HepG2 (cell line): ENCODE measurements around the gene FAM3B.

Source experiments
- CREB1 ChIP-seq, 2 experiments: fragments of 450-650 bp in 1 of 2; IDR thresholded peaks; 2 replicates each; pipeline ENCODE4 v1.6.1; 2016 to 2017; ENCODE audit warnings: control low read depth in 1 of 2, mild to moderate bottlenecking in 1 of 2, missing compliant biosample characterization in 1 of 2, missing genetic modification characterization in 1 of 2
- FOXA1 ChIP-seq, 2 experiments: fragments of 450-650 bp in 1 of 2; sonication (generic) in 1 of 2; formaldehyde crosslinking in 1 of 2; IDR thresholded peaks; 2 replicates each; pipeline versions ENCODE4 v1.4.0 to v1.6.1; 2016 to 2020; ENCODE audit warnings: missing genetic modification reagents in 1 of 2
- HIVEP1 ChIP-seq: sonication (generic); formaldehyde crosslinking; IDR thresholded peaks from 2 replicates; pipeline ENCODE4 v1.4.0; 2020; ENCODE audit warnings: mild to moderate bottlenecking, missing genetic modification reagents
- NR2C2 ChIP-seq: sonication (generic); formaldehyde crosslinking; IDR thresholded peaks from 2 replicates; pipeline ENCODE4 v1.4.0; 2020; ENCODE audit warnings: missing genetic modification reagents, mild to moderate bottlenecking, moderate library complexity, borderline replicate concordance
- PAF1 ChIP-seq: IDR thresholded peaks from 2 replicates; pipeline ENCODE4 v1.6.1; 2016; ENCODE audit warnings: missing genetic modification reagents, missing compliant biosample characterization
- RAD21 ChIP-seq: fragments of 450-650 bp; formaldehyde crosslinking; IDR thresholded peaks from 2 replicates; pipeline ENCODE4 v1.5.0; 2020; ENCODE audit warnings: mild to moderate bottlenecking
- SMAD3 ChIP-seq: sonication (generic); formaldehyde crosslinking; IDR thresholded peaks from 2 replicates; pipeline ENCODE4 v1.4.0; 2020; ENCODE audit warnings: missing genetic modification reagents
- SUZ12 ChIP-seq: fragments of 150-350 bp; IDR thresholded peaks from 2 replicates; pipeline ENCODE4 v1.6.1; 2014; ENCODE audit warnings: low read depth, low read length
- ZNF670 ChIP-seq: sonication (generic); formaldehyde crosslinking; IDR thresholded peaks from 2 replicates; pipeline ENCODE4 v1.8.0; 2022; ENCODE audit warnings: mild to moderate bottlenecking, missing genetic modification reagents, borderline replicate concordance
- TF ChIP-seq, protein P1 (sequence below): sonication (generic); formaldehyde crosslinking; IDR thresholded peaks from 2 replicates; pipeline ENCODE4 v1.5.0; 2020; ENCODE audit warnings: mild to moderate bottlenecking, missing genetic modification reagents, moderate library complexity

- TF ChIP-seq CREB1 (IDR thresholded peaks at IDR 0.05) (no peak), CREB1 (CRISPR knock-in tag; IDR thresholded peaks at IDR 0.05) (no peak), PAF1 (CRISPR knock-in tag) (no peak), ZNF670 (CRISPR knock-in tag) (no peak), RAD21 (CRISPR knock-in tag) (no peak), HIVEP1 (CRISPR knock-in tag) (no peak), FOXA1 (IDR thresholded peaks at IDR 0.05) (no peak), FOXA1 (CRISPR knock-in tag; IDR thresholded peaks at IDR 0.05) (no peak), SUZ12 (no peak), NR2C2 (CRISPR knock-in tag) (no peak), SMAD3 (CRISPR knock-in tag) (no peak)
- TF ChIP-seq, protein P1, sequence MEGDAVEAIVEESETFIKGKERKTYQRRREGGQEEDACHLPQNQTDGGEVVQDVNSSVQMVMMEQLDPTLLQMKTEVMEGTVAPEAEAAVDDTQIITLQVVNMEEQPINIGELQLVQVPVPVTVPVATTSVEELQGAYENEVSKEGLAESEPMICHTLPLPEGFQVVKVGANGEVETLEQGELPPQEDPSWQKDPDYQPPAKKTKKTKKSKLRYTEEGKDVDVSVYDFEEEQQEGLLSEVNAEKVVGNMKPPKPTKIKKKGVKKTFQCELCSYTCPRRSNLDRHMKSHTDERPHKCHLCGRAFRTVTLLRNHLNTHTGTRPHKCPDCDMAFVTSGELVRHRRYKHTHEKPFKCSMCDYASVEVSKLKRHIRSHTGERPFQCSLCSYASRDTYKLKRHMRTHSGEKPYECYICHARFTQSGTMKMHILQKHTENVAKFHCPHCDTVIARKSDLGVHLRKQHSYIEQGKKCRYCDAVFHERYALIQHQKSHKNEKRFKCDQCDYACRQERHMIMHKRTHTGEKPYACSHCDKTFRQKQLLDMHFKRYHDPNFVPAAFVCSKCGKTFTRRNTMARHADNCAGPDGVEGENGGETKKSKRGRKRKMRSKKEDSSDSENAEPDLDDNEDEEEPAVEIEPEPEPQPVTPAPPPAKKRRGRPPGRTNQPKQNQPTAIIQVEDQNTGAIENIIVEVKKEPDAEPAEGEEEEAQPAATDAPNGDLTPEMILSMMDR (CRISPR knock-in tag) = no peak
Observed at GRCh38 chr21:41390043-41390639, 73.5 kb downstream of the FAM3B start.
